Stimulated activated CD8-positive, alpha-beta memory T cell treated with anti-CD3 and anti-CD28 coated beads, Interleukin-12 subunit alpha, Interleukin-12 subunit beta, amount 100 ng/mL, for 1 hour (primary cell): ENCODE results near the gene MAEA.
"Not testable (repeated sequence)": the region's sequence is repeated elsewhere in the genome, so short reads cannot be mapped to it uniquely, and the experiment has no call there.

ENCODE experiments used
- DNase-seq: peaks from one replicate; pipeline ENCODE4 v3.0.0-alpha.2; 2020; ENCODE audit warnings: low read depth

The MAEA gene

DNA sequence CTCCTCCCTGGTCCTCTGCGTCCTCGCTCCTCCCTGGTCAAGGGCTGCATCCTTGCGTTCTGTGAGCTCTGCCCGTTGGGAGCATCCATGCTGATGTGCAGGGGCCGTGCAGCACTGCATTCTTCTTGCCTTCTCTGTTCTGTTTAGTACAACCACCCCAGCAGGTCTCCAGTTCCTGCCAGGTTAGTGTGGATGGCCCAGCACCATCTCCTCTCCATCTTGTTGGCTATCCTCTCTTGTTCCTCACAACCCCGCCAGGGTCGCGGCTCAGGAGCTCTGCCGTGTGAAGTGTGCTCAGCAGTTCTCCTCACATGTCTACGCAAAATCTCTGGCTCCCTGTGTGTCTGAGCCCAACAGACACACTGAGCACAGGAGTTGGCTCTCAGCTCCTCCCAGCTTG, 10.4 kb upstream of the MAEA start:
- DNase-seq: no peak

DNA sequence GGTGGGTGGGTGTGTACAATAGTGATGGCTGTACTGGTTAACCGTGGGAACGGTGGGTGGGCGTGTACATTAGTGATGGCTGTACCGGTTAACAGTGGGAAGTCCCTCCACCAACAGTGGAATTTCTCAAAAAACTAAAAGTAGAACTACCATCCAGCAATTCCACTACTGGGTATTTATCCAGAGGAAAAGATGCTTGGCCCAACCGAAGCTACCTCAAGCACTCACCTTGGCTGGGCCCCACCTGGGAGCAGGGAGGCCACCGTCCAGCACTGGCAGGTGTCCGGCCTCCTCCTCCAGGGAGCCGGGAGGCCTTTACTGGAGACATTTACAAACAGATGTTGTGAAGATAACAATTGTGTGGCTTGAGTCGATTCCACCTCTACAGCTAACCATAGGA, 6.0 kb upstream of the MAEA start:
- DNase-seq: no peak

DNA sequence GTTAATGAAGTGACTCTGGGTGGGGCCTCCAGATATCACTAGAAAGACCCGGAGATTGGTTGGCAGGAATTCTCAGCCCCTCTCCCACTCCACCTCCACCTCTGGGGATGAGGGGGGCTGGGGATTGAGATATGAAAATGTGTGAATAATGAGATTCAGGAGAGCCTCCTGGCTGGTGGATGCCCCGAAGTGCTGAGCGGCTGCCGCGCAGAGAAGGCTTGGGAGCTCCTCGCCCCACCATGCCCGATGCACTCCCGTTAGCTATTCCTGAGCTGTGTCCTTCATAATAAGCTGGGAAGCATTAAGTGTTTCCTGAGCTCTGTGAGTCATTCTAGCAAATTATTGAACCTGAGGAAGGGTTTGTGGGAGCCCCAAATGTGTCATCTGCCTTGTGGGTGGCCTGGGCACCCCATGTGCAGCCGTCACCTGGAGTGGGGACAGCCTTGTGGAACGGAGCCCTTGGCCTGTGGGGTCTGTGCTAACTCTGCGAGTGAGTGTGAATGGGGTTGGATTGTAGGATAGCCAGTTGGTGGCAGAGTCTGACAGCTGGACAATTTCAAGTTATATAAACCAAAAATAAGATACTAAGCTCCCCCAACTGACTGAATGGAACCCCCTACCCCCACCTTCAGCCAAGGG, 4.4 kb upstream of the MAEA start:
- no peak for DNase-seq

DNA sequence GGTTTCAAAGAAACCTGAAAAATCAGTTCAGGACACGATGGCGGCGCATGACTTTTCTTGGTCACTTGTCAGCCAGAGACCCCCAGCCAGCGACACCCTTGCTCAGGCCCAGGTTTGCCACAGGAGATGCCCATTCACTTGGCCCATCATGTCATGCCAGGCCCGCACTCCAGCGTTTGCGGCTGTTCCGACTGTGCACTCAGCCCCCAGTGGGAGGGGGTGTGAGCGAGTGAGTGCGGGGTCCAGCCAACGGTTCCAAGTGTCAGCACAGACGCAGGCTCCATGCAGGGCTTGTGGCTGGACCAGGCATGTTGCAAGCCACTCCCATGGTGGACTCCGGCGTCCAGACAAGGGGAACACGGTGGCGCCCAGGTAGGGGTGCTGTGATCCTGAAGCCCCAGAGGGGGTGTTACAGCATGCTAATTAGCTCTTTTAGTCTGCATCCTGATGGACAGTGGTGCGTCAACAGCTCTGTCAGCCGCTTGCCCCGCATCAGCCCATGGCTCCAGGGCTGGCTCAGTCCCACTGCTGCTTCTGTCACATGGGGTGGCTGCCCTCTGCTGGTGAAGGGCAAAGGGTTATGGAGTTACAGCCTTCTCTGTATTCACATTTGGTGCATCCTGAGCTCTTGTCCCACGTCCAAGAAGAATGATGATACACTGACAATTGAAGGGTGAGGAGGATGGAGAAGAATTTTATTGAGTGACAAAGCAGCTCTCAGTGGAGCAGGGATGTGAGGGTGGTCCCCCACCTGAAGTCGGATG, 3.7 kb upstream of the MAEA start:
- DNase-seq: no peak

DNA sequence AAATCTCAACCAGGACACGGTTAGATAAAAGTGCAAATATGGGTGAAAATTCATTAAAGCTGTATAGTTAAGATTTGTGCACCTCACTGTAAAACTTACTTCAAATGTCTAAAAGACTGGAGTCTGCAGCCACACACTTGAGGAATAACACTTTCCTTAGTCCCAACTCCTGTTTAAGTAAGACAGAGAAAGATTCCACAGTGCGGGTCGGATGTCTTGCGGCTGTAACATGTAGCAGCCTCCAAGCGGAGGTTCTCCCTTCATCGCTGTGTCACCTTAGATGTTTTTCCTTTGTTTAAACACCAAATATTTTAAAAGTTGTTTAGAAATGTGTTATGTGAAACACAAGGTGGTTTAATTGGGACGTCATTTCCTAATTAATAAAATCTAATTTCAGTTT, 905 bp upstream of the MAEA start:
- DNase-seq: no peak

DNA sequence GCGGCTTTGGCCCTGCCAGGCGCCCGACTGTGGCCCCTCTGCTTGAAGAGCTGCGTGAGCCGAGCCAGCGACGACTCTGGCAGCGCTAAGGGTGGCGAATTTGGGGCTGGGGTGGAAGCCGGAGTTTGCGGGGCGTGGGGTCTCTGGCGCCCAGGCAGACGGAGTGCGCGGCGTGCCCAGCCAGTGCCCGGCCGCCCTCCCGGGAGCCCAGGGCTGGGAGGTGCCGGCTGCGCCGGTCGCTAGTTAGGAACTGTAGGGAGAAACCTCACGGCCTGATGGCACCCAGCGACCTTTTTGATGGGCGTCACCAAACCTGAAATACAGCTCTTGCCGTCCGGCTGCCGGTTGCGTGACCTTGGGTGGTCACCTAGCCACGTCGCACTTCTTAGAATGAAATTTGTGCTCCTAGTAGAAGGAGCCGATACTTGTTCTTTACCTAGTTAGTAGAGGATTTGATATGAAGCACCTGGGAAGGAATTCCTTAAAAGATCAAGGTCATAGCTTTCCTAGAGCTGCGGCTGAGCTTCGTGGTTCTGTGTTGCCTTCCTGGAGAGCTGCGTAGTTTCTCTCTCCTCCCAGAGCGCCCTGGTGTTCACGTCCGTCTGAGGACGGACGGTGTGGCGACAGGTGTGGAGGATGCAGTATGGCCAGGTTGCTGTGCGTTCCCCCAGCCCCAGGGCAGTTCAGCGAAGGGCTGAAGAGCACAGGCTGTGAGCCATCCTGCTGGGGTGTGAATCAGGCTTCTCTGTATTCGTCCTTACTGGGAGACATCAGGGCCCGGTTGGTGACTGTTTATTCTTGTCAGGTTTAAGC, 680 bp downstream of the MAEA start:
- no peak for DNase-seq

DNA sequence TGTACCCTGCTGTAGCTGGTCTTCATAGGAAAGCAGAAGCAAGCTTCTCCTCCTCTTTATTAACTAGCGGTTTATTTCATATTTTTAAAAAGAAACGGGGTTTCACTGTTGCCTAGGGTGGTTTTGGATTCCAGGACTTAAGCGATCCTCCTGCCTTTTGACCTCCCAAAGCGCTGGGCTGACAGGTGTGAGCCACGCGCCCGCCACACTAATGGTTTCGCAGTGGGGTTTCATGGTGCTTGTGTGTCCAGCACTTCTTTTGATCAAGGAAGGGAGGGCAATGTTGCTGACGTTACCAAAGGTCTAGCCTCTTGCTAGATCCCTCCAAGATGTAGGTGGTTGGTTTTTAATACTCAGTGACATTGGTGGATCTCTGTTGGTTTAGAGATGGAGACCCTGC, 1.4 kb downstream of the MAEA start:
- no peak for DNase-seq

DNA sequence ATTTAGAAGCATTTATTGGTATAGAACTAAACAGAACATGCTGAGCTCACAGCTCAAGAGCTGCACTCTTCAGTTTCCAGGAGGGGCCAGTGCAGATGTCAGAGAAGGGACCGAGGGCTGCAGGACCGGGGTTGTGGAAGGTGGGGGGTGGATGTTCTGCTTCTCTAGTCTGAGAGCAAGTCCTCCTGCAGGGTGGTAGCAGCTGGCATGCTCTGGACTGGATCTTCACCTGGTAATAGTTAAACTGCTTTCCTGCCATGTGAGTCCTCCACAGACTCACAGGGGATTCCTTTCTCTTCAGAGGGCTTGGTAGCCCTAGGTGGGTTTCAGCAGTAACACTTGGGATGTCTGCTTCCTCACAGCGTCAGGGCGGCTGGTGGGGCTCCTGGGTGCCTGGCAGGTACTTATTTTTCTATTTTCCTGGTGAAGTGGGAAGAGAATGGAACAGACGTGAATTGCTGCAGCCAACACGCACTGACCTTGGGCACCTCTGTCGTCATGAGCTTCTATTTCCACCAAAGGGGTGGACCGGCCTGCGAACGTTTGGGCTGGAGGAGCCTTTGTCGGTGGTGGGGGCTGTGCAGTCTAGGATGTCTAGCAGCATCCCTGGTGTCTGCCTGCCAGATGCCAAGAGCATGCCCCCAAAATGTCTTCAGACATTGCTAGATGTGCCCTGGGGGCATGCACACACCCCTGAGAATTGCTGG, 2.5 kb downstream of the MAEA start:
- no peak for DNase-seq

DNA sequence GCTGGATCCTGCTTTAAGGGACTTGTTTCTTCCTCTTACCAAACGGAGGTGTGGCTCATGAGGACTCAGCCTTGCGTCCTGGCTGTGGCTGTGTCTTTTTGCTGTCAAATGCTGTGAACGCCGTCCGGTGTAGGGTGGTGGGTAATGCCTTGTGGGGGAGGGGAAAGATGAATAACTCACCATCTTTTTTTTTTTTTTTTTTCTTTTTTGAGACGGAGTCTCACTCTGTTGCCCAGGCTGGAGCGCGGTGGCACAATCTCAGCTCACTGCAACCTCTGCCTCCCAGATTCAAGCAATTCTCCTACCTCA, 3.0 kb downstream of the MAEA start:
- DNase-seq: not testable (repeated sequence)

DNA sequence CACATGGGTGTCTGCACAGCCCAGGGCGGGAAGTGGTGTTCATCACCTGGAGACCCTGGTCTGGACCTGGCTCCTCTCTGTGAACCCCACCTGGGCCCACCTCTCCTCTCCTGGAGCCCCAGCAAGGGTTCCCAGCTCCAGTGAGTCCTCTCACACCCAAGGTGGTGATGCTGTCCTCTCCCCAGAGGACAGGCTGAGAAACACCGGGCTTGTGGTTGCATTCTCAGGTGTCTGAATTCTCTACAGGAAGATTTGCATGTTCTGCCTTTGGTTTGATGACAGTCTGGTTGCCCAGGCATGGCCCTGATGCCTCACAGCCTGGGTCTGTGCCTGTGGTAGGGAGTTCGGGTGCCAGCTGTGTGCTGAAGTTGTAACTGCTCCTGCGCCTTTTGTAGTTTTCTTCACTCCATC, 3.8 kb downstream of the MAEA start:
- DNase-seq: no peak

DNA sequence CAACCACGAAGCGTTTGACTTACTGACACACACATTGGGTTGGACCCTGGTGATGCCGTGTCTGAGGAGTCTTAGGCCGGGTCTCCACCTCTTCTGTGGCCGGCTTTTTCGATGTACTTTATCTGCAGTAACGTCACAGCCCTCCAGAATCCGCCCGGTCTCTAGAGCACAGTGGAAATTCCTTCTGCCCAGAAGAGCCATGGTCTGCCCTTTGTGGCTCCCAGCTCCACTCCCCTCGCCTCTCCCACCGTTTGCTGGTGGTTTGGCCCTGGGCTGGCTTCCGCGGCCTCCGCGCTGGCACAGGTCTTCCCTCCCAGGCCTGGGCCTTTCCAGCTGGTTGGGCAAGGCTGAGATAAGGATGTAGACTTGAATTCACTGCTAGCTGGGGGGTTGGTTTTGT, 4.3 kb downstream of the MAEA start:
- DNase-seq: no peak

DNA sequence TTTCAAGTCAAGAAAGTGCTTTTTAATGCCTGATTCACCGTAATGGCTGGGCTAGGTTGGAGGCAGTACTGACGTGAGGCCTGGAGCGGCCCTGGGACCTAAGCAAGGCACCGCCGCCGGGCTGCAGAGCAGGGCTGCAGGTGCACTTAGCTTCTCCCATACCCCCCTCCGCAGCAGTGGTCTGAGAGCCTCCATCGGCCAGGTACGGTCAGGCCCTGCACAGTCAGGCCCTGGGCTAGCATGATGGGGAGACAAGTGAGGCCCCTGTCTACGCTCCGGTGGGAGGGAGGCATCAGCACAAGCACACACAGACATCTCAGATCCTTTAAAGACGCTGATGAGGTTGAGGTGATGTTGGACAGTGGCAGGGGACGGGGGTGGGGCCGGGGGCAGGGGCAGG, 4.7 kb downstream of the MAEA start:
- no peak for DNase-seq

DNA sequence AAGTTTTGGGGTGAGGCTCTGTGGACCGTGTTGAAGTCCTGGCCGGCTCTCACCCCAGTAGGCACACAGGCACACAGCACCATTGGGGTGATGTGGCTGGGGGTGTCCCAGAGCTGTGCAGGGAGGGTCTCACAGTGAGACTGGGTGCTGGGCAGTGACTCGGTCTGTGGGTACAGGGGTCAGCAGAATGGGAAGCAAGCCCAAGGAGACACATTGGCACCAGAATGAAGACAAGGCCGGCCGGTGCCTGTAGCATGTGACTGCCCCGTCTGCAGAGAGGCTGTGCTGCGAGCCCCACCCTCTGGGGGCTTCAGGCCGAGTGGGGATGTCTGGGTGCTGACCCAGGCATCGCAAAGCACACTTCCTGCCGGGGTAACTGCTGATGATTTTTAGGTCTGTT, 5.2 kb downstream of the MAEA start:
- no peak for DNase-seq

DNA sequence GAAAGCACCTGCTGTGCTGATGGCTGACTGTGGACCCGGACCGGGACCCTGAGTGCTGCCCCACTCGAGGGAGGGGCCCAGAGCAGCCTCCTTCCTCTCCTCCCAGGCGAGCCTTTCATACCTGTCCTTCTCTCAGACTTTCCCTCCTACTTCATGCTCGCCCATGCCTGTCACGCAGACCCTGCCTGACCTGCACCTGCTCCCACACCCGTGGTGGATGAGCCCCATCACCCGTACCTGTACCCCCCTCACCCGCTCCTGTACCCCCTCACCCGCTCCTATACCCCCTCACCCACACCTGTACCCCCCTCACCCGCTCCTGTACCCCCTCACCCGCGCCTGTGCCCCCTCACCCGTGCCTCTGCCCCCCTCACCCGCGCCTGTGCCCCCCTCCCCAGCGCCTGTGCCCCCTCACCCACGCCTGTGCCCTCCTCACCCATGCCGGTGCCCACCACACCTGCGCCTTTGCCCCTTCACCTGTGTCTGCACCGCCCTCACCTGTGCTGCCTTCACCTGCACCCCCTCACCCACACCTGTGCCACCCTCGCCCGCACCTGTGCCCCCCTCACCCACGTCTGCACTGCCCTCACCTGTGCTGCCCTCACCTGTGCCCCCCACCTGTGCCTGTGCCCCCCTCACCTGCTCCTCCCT, 5.8 kb downstream of the MAEA start:
- no peak for DNase-seq

DNA sequence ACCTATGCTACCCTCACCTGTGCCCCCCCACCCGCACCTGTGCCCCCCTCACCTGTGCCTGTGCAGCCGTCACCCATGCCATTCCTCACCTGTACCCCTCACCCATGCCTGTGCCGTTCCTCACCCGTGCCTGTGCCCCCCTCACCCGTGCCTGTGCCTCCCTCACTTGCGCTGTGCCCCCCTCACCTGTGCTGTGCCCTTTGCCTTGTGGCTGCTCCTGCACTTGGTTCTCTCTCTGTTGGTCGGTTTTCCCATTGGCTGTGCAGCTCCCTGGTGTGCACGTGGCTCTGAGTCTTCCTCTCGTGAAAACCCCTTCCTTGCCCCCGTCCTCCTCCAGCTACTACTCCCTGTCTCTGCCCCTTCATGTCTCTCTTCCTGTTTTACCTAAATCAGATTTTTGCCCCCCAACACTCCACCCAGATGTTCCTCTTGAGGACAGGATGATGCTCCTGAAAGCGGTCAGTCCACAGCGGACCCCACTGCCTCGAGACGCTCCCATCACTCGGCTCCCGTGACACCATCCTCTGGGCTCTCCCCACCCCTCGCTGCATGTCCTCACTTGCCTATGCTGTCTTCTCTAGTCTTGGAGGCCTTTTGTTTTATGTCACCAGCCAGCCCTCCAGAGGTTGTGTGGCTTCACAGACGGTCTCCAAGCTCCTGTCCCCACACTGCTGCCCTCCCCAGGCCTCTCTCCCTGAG, 6.8 kb downstream of the MAEA start:
- no peak for DNase-seq

DNA sequence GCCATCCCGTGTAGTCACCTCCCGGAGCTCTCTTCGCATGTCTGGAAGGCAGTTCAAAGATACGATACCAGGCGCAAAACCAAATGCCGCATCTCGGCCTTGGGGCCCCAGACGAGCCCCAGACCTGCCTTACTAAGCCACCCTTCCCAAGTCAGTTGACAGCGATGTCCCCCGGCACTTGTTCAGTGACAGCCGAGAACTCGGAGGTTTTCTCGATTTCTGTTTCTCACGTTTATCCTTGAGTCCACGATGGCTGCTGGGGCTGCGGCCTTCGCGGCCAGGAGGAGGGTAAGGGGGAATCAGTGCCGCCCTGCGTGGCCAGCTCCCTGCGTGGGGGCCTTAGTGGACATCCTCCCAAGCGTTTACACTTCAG, 7.3 kb downstream of the MAEA start:
- no peak for DNase-seq

DNA sequence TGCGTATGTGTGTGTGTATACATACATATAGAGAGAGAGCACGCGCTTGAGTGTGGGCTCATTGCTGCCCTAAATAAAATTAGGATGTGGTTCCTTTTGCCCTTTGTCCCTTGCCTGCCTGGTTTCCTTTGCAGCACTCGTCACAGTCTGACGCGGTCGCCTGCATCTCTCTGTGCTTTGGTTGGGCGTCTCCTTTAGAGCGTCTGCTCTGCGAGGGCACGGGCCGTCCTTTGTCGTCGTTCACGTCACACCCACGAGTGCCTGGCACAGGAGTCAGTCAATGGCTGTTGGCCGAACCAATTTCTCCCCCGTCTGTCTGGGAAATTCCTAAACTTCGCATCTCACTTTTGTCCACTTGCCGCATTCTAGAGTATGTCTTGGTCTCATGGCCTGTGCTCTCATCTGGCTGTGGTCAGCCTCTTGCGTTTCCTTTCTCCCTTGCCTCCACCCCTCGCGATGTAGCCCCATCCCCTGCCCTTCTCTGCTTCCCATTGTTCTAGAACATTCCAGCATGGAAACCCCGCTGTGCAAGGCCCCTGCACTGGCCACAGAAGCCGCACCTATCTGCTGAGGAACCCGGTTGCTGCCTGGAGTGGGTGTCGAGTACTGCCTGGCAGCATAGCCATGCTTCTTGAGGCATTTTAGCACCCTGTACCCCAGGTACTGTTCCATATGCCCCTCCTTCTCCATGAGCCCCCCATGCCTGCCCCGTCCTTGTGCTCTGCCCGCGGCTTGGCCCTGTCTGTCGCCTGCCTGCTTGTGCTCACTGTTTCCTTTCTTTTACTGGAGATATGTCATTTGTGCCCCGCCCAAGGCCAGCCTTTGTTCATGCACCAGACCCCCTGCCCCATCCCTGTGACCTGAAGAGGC, 8.0 kb downstream of the MAEA start:
- DNase-seq: no peak

DNA sequence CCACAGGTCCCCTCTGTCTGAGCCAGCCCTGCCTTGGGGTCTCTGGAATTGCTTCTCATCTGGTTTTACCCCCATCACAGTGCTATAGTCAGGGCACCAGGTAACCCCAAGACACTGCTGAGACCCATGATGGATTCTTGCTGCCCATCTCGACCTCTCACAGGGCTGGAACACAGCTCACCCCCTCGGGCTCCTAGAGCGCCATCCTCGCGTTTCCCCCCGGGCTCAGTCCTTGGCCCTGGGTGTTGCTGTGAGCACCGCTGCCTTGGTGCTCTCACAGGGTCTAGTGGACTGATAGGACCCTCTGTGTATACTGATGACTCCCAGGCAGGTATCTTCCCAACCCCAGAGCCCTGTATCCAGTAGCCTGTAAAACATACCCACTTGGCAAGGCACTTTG, 8.8 kb downstream of the MAEA start:
- no peak for DNase-seq

DNA sequence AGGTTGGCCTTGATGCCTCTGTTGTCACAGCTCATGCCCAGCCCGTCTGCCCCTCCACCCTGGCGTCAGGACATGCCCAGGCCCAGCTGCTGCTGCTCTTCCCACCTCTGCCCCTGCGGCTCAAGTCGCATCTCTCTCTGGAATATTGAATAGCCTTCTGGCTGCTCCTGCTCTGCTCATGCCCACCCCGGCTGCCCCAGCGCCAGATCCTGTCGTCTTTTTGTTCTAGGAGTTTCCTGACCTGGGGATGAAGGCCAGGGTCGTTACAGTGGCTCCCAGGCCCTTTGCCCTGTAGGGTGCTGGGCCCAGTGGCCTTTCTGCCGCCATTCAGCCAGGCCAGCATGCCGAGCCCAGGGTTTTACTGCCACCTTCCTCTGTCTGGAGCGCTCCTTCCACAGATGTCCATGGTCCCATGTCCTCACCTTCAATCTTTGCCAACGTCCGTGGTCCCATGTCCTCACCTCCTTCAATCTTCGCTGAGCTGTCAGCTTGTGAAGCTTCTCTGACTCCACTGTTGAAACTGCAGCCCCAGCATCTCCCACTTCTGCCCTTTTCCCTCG, 9.7 kb downstream of the MAEA start:
- DNase-seq: no peak
